ENCODE results near the gene C3orf20.

DNA sequence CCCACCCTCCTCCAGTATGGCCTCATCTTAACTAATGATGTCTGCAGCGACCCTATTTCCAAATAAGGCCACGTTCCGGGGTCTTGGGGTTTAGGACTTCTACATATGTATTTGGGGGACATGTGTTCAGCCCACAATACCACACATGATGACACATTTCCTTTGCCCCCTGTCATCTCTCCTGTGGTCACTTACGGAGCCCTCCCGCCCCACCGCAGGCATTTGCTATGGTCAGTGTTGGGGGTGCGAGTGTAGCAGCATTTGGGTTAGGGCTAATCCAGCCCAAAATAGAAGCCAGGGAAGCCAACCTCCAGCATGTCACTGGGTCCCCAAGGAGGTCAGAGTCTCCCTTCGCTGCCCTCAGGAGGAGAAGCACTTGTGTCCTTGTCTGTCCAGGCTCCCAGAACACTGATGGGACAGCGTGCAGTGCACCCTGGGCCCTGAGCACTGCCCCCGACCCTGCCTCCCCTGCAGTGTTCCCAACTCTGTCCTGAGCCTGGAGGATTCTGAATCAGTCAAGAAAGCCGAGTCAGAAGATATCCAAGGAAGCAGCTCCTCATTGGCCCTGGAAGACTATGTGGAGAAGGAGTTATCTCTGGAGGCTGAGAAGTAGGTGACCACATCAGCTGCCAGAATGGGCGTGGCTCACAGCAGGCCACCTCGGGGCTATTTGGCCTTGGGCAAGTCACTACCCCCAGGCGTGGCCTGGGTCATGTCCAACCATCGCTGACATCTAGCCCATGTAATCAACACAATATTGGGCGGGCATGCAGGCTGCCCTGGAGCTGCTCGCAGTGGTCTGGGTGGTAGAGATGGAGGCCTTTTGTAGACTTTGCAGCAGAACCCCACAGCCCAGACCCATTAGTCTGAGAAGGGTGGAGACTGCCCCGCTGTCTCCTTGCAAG lies 96.9 kb downstream of the C3orf20 start:
- TF ChIP-seq IRX3 (CRISPR knock-in tag; IDR thresholded peaks at IDR 0.05; ENCODE audit: borderline replicate concordance, low read depth) (no peak), ZNF576 (CRISPR knock-in tag; IDR thresholded peaks at IDR 0.05) (no peak), ATF3 (CRISPR knock-in tag; IDR thresholded peaks at IDR 0.05) (no peak), ZNF709 (CRISPR knock-in tag; IDR thresholded peaks at IDR 0.05) (no peak), ZNF207 (IDR thresholded peaks at IDR 0.05; ENCODE audit: borderline replicate concordance) (no peak), ZNF644 (CRISPR knock-in tag; IDR thresholded peaks at IDR 0.05; ENCODE audit: low read depth) (no peak), NPAS2 (CRISPR knock-in tag; IDR thresholded peaks at IDR 0.05; ENCODE audit: borderline replicate concordance) (no peak), RELA (CRISPR knock-in tag; IDR thresholded peaks at IDR 0.05) (no peak), ATF6 (CRISPR knock-in tag; conservative IDR thresholded peaks at IDR 0.05) (no peak), SNRNP70 (IDR thresholded peaks at IDR 0.05; ENCODE audit: low read depth, low read length) (no peak), FOXM1 (CRISPR knock-in tag; IDR thresholded peaks at IDR 0.05) (no peak)
- TF ChIP-seq, protein P1, sequence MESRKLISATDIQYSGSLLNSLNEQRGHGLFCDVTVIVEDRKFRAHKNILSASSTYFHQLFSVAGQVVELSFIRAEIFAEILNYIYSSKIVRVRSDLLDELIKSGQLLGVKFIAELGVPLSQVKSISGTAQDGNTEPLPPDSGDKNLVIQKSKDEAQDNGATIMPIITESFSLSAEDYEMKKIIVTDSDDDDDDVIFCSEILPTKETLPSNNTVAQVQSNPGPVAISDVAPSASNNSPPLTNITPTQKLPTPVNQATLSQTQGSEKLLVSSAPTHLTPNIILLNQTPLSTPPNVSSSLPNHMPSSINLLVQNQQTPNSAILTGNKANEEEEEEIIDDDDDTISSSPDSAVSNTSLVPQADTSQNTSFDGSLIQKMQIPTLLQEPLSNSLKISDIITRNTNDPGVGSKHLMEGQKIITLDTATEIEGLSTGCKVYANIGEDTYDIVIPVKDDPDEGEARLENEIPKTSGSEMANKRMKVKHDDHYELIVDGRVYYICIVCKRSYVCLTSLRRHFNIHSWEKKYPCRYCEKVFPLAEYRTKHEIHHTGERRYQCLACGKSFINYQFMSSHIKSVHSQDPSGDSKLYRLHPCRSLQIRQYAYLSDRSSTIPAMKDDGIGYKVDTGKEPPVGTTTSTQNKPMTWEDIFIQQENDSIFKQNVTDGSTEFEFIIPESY (CRISPR knock-in tag; IDR thresholded peaks at IDR 0.05) = no peak
- TF ChIP-seq, protein P2, sequence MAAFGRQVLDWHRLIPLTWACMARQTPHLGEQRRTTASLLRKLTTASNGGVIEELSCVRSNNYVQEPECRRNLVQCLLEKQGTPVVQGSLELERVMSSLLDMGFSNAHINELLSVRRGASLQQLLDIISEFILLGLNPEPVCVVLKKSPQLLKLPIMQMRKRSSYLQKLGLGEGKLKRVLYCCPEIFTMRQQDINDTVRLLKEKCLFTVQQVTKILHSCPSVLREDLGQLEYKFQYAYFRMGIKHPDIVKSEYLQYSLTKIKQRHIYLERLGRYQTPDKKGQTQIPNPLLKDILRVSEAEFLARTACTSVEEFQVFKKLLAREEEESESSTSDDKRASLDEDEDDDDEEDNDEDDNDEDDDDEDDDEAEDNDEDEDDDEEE (CRISPR knock-in tag; IDR thresholded peaks at IDR 0.05) = no peak
- TF ChIP-seq, protein P3, sequence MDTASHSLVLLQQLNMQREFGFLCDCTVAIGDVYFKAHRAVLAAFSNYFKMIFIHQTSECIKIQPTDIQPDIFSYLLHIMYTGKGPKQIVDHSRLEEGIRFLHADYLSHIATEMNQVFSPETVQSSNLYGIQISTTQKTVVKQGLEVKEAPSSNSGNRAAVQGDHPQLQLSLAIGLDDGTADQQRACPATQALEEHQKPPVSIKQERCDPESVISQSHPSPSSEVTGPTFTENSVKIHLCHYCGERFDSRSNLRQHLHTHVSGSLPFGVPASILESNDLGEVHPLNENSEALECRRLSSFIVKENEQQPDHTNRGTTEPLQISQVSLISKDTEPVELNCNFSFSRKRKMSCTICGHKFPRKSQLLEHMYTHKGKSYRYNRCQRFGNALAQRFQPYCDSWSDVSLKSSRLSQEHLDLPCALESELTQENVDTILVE (CRISPR knock-in tag; IDR thresholded peaks at IDR 0.05) = no peak

Data from HepG2 (cell line).